PC-3 (cell line): Measurements from ENCODE around the gene GLIPR2. TPM values are rescaled to one million over a fixed set of nuclear protein-coding genes. Genes with fewer than 3 reads are reported as not detected.

ENCODE experiments used
- ATAC-seq: fragments of 200-7000 bp; cut with Tn5 transposase; 2 replicates; pipeline ENCODE4 v1.9.1; 2020; ENCODE audit warnings: mild to moderate bottlenecking, moderate library complexity
- BruUV-seq: library from RNA; stranded (reverse); fragments of 400-500 nt; replicated peaks from 2 replicates; lab custom pipeline; 2021; lab: Mats Ljungman, UMichigan
- CTCF ChIA-PET: fragments of 300-600 bp; sonication (Branson Sonifier 250); formaldehyde crosslinking; loops from one replicate; lab custom pipeline; 2022; ENCODE audit warnings: antibody characterized with exemption; lab: Charles Lee
- POLR2A ChIA-PET: fragments of 300-600 bp; sonication (Branson Sonifier 250); formaldehyde crosslinking; loops from one replicate; lab custom pipeline; 2022; ENCODE audit warnings: antibody characterized with exemption; ENCODE audit not compliant: unreplicated experiment; lab: Charles Lee
- DNase-seq: peaks from one replicate; pipeline ENCODE4 v3.0.0-alpha.2; 2015
- H2AFZ ChIP-seq: fragments of 300-600 bp; sonication (generic); 2 replicates; pipeline ENCODE4 v1.6.0; 2016; ENCODE audit warnings: antibody characterized with exemption, low read length
- H3F3A ChIP-seq: fragments of 300-600 bp; sonication (generic); one replicate; pipeline ENCODE4 v1.6.0; 2017; ENCODE audit warnings: antibody characterized with exemption, low read length, control low read depth, mild to moderate bottlenecking; ENCODE audit not compliant: unreplicated experiment
- H3K27ac ChIP-seq: fragments of 300-600 bp; sonication (generic); 2 replicates; pipeline ENCODE4 v1.5.1; 2016; ENCODE audit warnings: mild to moderate bottlenecking, low read length
- H3K27me3 ChIP-seq: fragments of 300-600 bp; sonication (generic); 2 replicates; pipeline ENCODE4 v1.6.1; 2016; ENCODE audit warnings: low read length, mixed read lengths
- H3K36me3 ChIP-seq: fragments of 300-600 bp; sonication (generic); 2 replicates; pipeline ENCODE4 v1.6.1; 2016; ENCODE audit warnings: low read depth, mixed run types, low read length, mixed read lengths
- H3K4me1 ChIP-seq: fragments of 300-600 bp; sonication (generic); 2 replicates; pipeline ENCODE4 v1.5.1; 2016; ENCODE audit warnings: low read length; ENCODE audit not compliant: insufficient read depth
- H3K4me2 ChIP-seq: fragments of 300-600 bp; sonication (generic); 2 replicates; pipeline ENCODE4 v1.6.0; 2016; ENCODE audit warnings: low read length
- H3K4me3 ChIP-seq: fragments of 300-600 bp; sonication (generic); 2 replicates; pipeline ENCODE4 v1.5.1; 2016; ENCODE audit warnings: mild to moderate bottlenecking, low read length, mixed read lengths
- H3K79me2 ChIP-seq: fragments of 300-600 bp; sonication (generic); 2 replicates; pipeline ENCODE4 v1.6.1; 2017; ENCODE audit warnings: low read length, mixed read lengths
- H3K9ac ChIP-seq: fragments of 300-600 bp; sonication (generic); 2 replicates; pipeline ENCODE4 v1.6.0; 2016; ENCODE audit warnings: mild to moderate bottlenecking, low read length
- H3K9me2 ChIP-seq: fragments of 300-600 bp; sonication (generic); replicated peaks from 2 replicates; pipeline ENCODE4 v1.6.1; 2016; ENCODE audit warnings: mixed run types, low read length, mixed read lengths
- H3K9me3 ChIP-seq: fragments of 300-600 bp; sonication (generic); 2 replicates; pipeline ENCODE4 v1.6.1; 2016; ENCODE audit warnings: low read length, mixed read lengths
- H4K20me1 ChIP-seq: fragments of 300-600 bp; sonication (generic); 2 replicates; pipeline ENCODE4 v1.6.1; 2016; ENCODE audit warnings: low read length, mixed read lengths
- CTCF ChIP-seq: fragments of 300-600 bp; sonication (generic); conservative IDR thresholded peaks from 2 replicates; pipeline ENCODE4 v1.5.1; 2017; ENCODE audit warnings: antibody characterized with exemption, low read depth, mild to moderate bottlenecking, low read length
- EZH2 ChIP-seq: fragments of 300-600 bp; sonication (generic); IDR thresholded peaks from one replicate; pipeline ENCODE4 v1.6.1; 2017; ENCODE audit warnings: antibody characterized with exemption, mild to moderate bottlenecking, low read length; ENCODE audit not compliant: unreplicated experiment
- EZH2phosphoT487 ChIP-seq: fragments of 300-600 bp; sonication (generic); IDR thresholded peaks from 2 replicates; pipeline ENCODE4 v1.6.1; 2018; ENCODE audit warnings: mild to moderate bottlenecking, antibody characterized with exemption, low read length, borderline replicate concordance
- intact Hi-C: fragments of 100-400 bp; cut with micrococcal nuclease; formaldehyde crosslinking; loops from 2 replicates; pipeline ENCODE4 v1.9.0; 2023
- total RNA-seq: library from RNA; depleted of rRNA; stranded (reverse); fragments of >200 nt; gene quantifications from 2 replicates; pipeline ENCODE4 v1.2.3, GENCODE V29; 2014

GLIPR2 gene
- total RNA-seq, 1 experiment from 2014 or later = 6.7 TPM

- BruUV-seq = no TSS peak
- TF ChIP-seq CTCF (no peak), EZH2 (no peak), EZH2phosphoT487 (no peak)
- Histone ChIP-seq H3K9ac (no peak overlapping the region), H2AFZ (no peak overlapping the region), H3K27ac (peak overlapping the region; percentile 31), H3K4me1 (peaks cover 20% of the 10 kb centered on the region), H3K36me3 (no peaks in the 10 kb centered on the region), H3K27me3 (no peaks in the 10 kb centered on the region), H3K4me2 (peak overlapping the region; percentile 21), H3K9me3 (no peaks in the 10 kb centered on the region), H4K20me1 (no peaks in the 10 kb centered on the region), H3K79me2 (no peaks in the 10 kb centered on the region), H3K4me3 (0 out of 2 replicates have a peak overlapping the region, but pooled peaks have one; percentile 2), H3F3A (no peaks in the 10 kb centered on the region), H3K9me2 (no peaks in the 10 kb centered on the region)
- ATAC-seq (no peak; the same call in 1 of the 2 replicates), DNase-seq (peak; percentile 71)
- CTCF ChIA-PET = no interaction called here
- intact Hi-C loops = no loop called here
- POLR2A ChIA-PET = no interaction called here
These were observed 4.4 kb upstream of the GLIPR2 start for GRCh38 chr9:36132086-36132485.

DNA sequence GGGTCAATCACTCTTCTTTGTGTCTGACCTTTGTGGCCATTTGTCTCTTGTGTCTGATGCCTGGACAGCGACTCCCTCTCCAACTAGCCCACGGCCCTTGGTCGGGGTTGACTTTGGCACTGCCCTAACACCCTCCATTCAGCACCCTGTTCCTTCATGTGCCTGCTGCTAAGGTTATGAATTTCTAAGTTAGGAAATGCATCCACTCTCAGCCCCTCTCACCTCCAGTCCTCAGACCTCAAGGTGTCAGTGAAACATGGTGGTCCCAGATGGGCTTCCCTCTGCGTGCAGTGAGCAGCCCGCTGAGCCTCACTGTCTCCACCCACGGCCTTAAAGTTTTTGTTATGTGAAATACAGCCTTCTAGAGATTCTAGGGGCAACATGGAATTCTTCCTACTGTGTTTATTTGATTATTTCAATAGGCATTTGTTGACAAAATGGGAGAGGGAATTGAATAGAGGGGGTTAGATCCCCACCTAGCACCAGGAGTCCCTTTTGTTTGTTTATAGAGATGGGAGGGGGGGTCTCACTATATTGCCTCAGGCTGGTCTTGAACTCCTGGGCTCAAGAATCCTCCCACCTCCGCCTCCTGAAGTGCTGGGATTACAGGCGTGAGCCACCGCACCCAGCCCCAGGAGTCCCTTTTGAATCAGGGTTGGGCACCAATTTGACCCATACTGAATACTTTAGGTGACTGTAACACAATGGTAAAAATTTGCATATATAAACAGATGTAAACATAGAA lies 1.6 kb upstream of the GLIPR2 start:
- no peaks in the 10 kb centered on the region for H3K79me2 ChIP-seq
- H3K4me1 ChIP-seq = peaks cover 24% of the 10 kb centered on the region
- no TSS peak for BruUV-seq
- DNase-seq = no peak
- intact Hi-C loops = no loop called here
- H3K27me3 ChIP-seq = no peaks in the 10 kb centered on the region
- no peak overlapping the region for H3K27ac ChIP-seq
- H2AFZ ChIP-seq = no peak overlapping the region
- no peak for TF ChIP-seq EZH2phosphoT487
- TF ChIP-seq CTCF = no peak
- TF ChIP-seq EZH2 = no peak
- no peaks in the 10 kb centered on the region for H3K9me2 ChIP-seq
- H3K4me2 ChIP-seq = no peak overlapping the region
- ChIA-PET POLR2A (no interaction called here), CTCF (no interaction called here)
- no peaks in the 10 kb centered on the region for H4K20me1 ChIP-seq
- H3K9me3 ChIP-seq = no peaks in the 10 kb centered on the region
- no peaks in the 10 kb centered on the region for H3F3A ChIP-seq
- no peak overlapping the region for H3K4me3 ChIP-seq
- H3K9ac ChIP-seq = no peak overlapping the region
- no peaks in the 10 kb centered on the region for H3K36me3 ChIP-seq
- no peak for ATAC-seq

- ChIA-PET CTCF (no interaction called here), POLR2A (no interaction called here)
- intact Hi-C loops = no loop called here
- Histone ChIP-seq H3K4me1 (peaks cover 29% of the 10 kb centered on the region), H2AFZ (peak overlapping the region; percentile 86), H3K9ac (peak overlapping the region; percentile 3; the same call in 1 of the 2 replicates), H3K27ac (no peak overlapping the region), H3K27me3 (no peaks in the 10 kb centered on the region), H3K9me2 (no peaks in the 10 kb centered on the region), H3K4me3 (peak overlapping the region; percentile 76), H3F3A (no peaks in the 10 kb centered on the region), H4K20me1 (no peaks in the 10 kb centered on the region), H3K36me3 (no peaks in the 10 kb centered on the region), H3K79me2 (no peaks in the 10 kb centered on the region), H3K4me2 (peak overlapping the region; percentile 95), H3K9me3 (no peaks in the 10 kb centered on the region)
- DNase-seq (no peak), ATAC-seq (peak; percentile 41)
- no TSS peak for BruUV-seq
- TF ChIP-seq EZH2phosphoT487 = no peak
- no peak for TF ChIP-seq EZH2
- no peak for TF ChIP-seq CTCF
These were observed 727 bp upstream of the GLIPR2 start for GRCh38 chr9:36135741-36136271.
